HCT116 (cell line): ENCODE measurements around the gene INPP4A. TPM values are rescaled to one million over a fixed set of nuclear protein-coding genes. Genes with fewer than 3 reads are reported as not detected.

Experiments
- ATAC-seq: fragments of 200-7000 bp; cut with Tn5 transposase; 2 replicates; pipeline ENCODE4 v1.9.1; 2020; ENCODE audit warnings: mild to moderate bottlenecking, moderate library complexity
- BruUV-seq: library from RNA; stranded (reverse); fragments of 400-500 nt; replicated peaks from 2 replicates; lab custom pipeline; 2021; lab: Mats Ljungman, UMichigan
- CTCF ChIA-PET: fragments of 300-600 bp; sonication (Branson Sonifier 250); formaldehyde crosslinking; loops from one replicate; lab custom pipeline; 2021; ENCODE audit warnings: antibody characterized with exemption; lab: Charles Lee
- POLR2A ChIA-PET: fragments of 300-600, 350-600 bp; sonication (Branson Sonifier 250); formaldehyde crosslinking; loops from one replicate; lab custom pipeline; 2021; ENCODE audit warnings: antibody characterized with exemption; lab: Charles Lee
- RAD21 ChIA-PET, 2 experiments: fragments of 300-600 bp; sonication (Branson Sonifier 250); formaldehyde crosslinking; loops; one replicate each; lab custom pipeline; 2023; ENCODE audit warnings: low total read pairs in 2 of 2; ENCODE audit not compliant: uncharacterized antibody in 2 of 2, unreplicated experiment in 2 of 2, low non-redundant PET in 1 of 2; lab: Charles Lee
- DNase-seq: peaks from one replicate; pipeline ENCODE4 v3.0.0-alpha.2; 2010; ENCODE audit warnings: low read depth, low spot score
- H2AFZ ChIP-seq: fragments of 200-600 bp; shearing (Covaris generic), sonication (generic); 2 replicates; pipeline ENCODE4 v1.6.1; 2017; ENCODE audit warnings: low read depth, mixed run types, mixed read lengths, antibody characterized with exemption, low read length; ENCODE audit not compliant: poor library complexity, severe bottlenecking
- H3K27ac ChIP-seq: 2 replicates; pipeline ENCODE4 v1.5.1; 2012; ENCODE audit warnings: low read depth, low read length
- H3K27me3 ChIP-seq: fragments of 200-600 bp; sonication (generic); 2 replicates; pipeline ENCODE4 v1.6.1; 2016; ENCODE audit warnings: mixed run types, low read length, mixed read lengths; ENCODE audit not compliant: insufficient read depth
- H3K36me3 ChIP-seq, 2 experiments: fragments of 200-500 bp in 1 of 2; fragments of 200-600 bp in 1 of 2; sonication (Bioruptor generic) in 1 of 2; sonication (generic) in 1 of 2; 2 replicates each; pipeline versions ENCODE4 v1.5.1 to v1.6.1; 2014 to 2016; ENCODE audit warnings: low read length in 2 of 2, inconsistent platforms in 1 of 2, mixed read lengths in 1 of 2, mixed run types in 1 of 2; ENCODE audit not compliant: insufficient read depth in 2 of 2, control insufficient read depth in 1 of 2
- H3K4me1 ChIP-seq, 2 experiments: fragments of 200-600 bp in 1 of 2; sonication (generic) in 1 of 2; 2 replicates each; pipeline versions ENCODE4 v1.5.1 to v1.6.1; 2012 to 2017; ENCODE audit warnings: low read length in 2 of 2, inconsistent platforms in 1 of 2, mild to moderate bottlenecking in 1 of 2, mixed read lengths in 1 of 2, mixed run types in 1 of 2, moderate library complexity in 1 of 2; ENCODE audit not compliant: insufficient read depth in 2 of 2, control insufficient read depth in 1 of 2
- H3K4me2 ChIP-seq: fragments of 200-600 bp; sonication (generic); 2 replicates; pipeline ENCODE4 v1.6.1; 2017; ENCODE audit warnings: mixed run types, low read length, mixed read lengths
- H3K4me3 ChIP-seq, 2 experiments: fragments of 200-600 bp in 1 of 2; sonication (generic) in 1 of 2; replicated peaks in 1 of 2; 2 replicates each; pipeline ENCODE4 v1.5.1; 2011 to 2016; ENCODE audit warnings: low read length in 2 of 2, control low read depth in 1 of 2, low read depth in 1 of 2, mild to moderate bottlenecking in 1 of 2, mixed read lengths in 1 of 2, mixed run types in 1 of 2
- H3K79me2 ChIP-seq: fragments of 200-600 bp; sonication (generic); 2 replicates; pipeline ENCODE4 v1.6.1; 2017; ENCODE audit warnings: mild to moderate bottlenecking, mixed run types, low read length, moderate library complexity, mixed read lengths; ENCODE audit not compliant: insufficient read depth
- H3K9ac ChIP-seq: fragments of 200-600 bp; sonication (generic); 2 replicates; pipeline ENCODE4 v1.6.1; 2016; ENCODE audit warnings: low read length, mixed read lengths
- H3K9me2 ChIP-seq: fragments of 200-600 bp; sonication (generic), shearing (Covaris generic); 2 replicates; pipeline ENCODE4 v1.6.1; 2017; ENCODE audit warnings: mixed run types, mild to moderate bottlenecking, moderate library complexity; ENCODE audit not compliant: insufficient read depth
- H3K9me3 ChIP-seq, 2 experiments: fragments of 200-500 bp in 1 of 2; fragments of 200-600 bp in 1 of 2; sonication (Bioruptor generic) in 1 of 2; sonication (generic) in 1 of 2; 2 replicates each; pipeline ENCODE4 v1.6.1; 2014 to 2017; ENCODE audit warnings: low read length in 2 of 2, mixed read lengths in 2 of 2, inconsistent platforms in 1 of 2, low read depth in 1 of 2, mild to moderate bottlenecking in 1 of 2, mixed run types in 1 of 2, moderate library complexity in 1 of 2; ENCODE audit not compliant: control insufficient read depth in 1 of 2, insufficient read depth in 1 of 2
- H4K20me1 ChIP-seq: fragments of 200-600 bp; sonication (generic), shearing (Covaris generic); 2 replicates; pipeline ENCODE4 v1.6.1; 2017; ENCODE audit warnings: mixed run types, mild to moderate bottlenecking, moderate library complexity; ENCODE audit not compliant: insufficient read depth
- CBX3 ChIP-seq: IDR thresholded peaks from 2 replicates; pipeline ENCODE4 v1.6.1; 2012; ENCODE audit warnings: low read depth
- JUND ChIP-seq: IDR thresholded peaks from 2 replicates; pipeline ENCODE4 v1.6.1; 2012
- POLR2AphosphoS5 ChIP-seq: IDR thresholded peaks from 2 replicates; pipeline ENCODE4 v1.6.1; 2011; ENCODE audit warnings: mild to moderate bottlenecking, low read depth, low read length, moderate library complexity
- REST ChIP-seq: IDR thresholded peaks from 2 replicates; pipeline ENCODE4 v1.6.1; 2012; ENCODE audit warnings: low read depth
- SP1 ChIP-seq: IDR thresholded peaks from 2 replicates; pipeline ENCODE4 v1.6.1; 2012; ENCODE audit warnings: low read depth
- YY1 ChIP-seq: IDR thresholded peaks from 2 replicates; pipeline ENCODE4 v1.6.1; 2011; ENCODE audit warnings: low read length, low read depth, moderate library complexity, mild to moderate bottlenecking; ENCODE audit not compliant: insufficient replicate concordance; ENCODE audit errors: extremely low read depth
- ZNF274 ChIP-seq: fragments of 200-500 bp; sonication (Bioruptor generic); IDR thresholded peaks from 2 replicates; pipeline ENCODE4 v1.6.1; 2014; ENCODE audit warnings: mild to moderate bottlenecking, low read depth, low read length, inconsistent platforms
- intact Hi-C: fragments of 100-400 bp; cut with micrococcal nuclease; formaldehyde crosslinking; loops from 2 replicates; pipeline ENCODE4 v1.10.0; 2022
- total RNA-seq: library from RNA; stranded (reverse); gene quantifications from one replicate; pipeline ENCODE4 v1.2.1, GENCODE V29; 2021; ENCODE audit not compliant: unreplicated experiment
- TF ChIP-seq, protein P1 (sequence below): IDR thresholded peaks from 2 replicates; pipeline ENCODE4 v1.6.1; 2011; ENCODE audit warnings: mild to moderate bottlenecking, low read length, moderate library complexity; ENCODE audit not compliant: insufficient replicate concordance; ENCODE audit errors: extremely low read depth

INPP4A gene
- total RNA-seq, 1 experiment from 2014 or later: 18.5 TPM

DNA sequence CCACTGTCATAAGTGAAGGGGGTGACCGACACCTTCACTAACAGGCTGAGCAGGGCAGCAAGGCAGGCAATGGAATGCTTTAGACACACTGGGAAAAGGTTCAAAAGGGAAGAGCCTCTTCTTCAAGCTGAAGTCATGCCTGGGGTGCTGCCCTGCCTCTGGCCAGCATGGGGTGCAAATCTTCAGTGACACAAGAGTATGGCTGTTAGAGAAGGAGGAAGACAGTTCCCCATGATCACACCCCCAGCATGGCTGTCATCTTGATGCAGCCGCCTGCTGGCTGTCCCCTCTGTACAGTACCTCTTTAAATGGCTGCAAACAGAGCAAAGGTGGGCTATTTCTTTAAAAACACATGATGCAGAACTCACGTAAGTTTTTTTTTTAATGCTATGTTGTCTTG lies 71.9 kb downstream of the INPP4A start:
- ChIA-PET RAD21 (no interaction called here), CTCF (no interaction called here), POLR2A (no interaction called here)
- Histone ChIP-seq H3K4me1 (peaks cover 0 to 8% of the 10 kb centered on the region in 2 experiments; a peak in 2 of 4 replicates), H3K9me3 (no peaks in the 10 kb centered on the region), H3K9ac (no peak overlapping the region), H3K79me2 (no peaks in the 10 kb centered on the region), H3K27ac (no peak overlapping the region), H3K4me2 (no peak overlapping the region), H3K36me3 (no peaks in the 10 kb centered on the region), H2AFZ (no peak overlapping the region), H4K20me1 (no peaks in the 10 kb centered on the region), H3K27me3 (no peaks in the 10 kb centered on the region), H3K9me2 (no peaks in the 10 kb centered on the region), H3K4me3 (no peak overlapping the region)
- TF ChIP-seq YY1 (no peak), POLR2AphosphoS5 (no peak), CBX3 (no peak), ZNF274 (no peak), JUND (no peak), REST (no peak), SP1 (no peak)
- TF ChIP-seq, protein P1, sequence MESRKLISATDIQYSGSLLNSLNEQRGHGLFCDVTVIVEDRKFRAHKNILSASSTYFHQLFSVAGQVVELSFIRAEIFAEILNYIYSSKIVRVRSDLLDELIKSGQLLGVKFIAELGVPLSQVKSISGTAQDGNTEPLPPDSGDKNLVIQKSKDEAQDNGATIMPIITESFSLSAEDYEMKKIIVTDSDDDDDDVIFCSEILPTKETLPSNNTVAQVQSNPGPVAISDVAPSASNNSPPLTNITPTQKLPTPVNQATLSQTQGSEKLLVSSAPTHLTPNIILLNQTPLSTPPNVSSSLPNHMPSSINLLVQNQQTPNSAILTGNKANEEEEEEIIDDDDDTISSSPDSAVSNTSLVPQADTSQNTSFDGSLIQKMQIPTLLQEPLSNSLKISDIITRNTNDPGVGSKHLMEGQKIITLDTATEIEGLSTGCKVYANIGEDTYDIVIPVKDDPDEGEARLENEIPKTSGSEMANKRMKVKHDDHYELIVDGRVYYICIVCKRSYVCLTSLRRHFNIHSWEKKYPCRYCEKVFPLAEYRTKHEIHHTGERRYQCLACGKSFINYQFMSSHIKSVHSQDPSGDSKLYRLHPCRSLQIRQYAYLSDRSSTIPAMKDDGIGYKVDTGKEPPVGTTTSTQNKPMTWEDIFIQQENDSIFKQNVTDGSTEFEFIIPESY: no peak
- ATAC-seq (no peak), DNase-seq (no peak)
- intact Hi-C loops: no loop called here
- BruUV-seq: no TSS peak
